H9 (cell line): ENCODE measurements around the gene FLT3LG. TPM values are rescaled to one million over a fixed set of nuclear protein-coding genes. Genes with fewer than 3 reads are reported as not detected.

Experiments used
- DNase-seq: peaks from one replicate; pipeline ENCODE4 v3.0.0-alpha.2; 2017
- H2AFZ ChIP-seq: one replicate; pipeline ENCODE4 v1.6.1; 2013; ENCODE audit warnings: mild to moderate bottlenecking, low read length, control low read depth, moderate library complexity
- H2AK5ac ChIP-seq: 2 replicates; pipeline ENCODE4 v1.6.1; 2013; ENCODE audit warnings: low read length, control low read depth, mixed read lengths; ENCODE audit not compliant: insufficient read length
- H2BK120ac ChIP-seq: one replicate; pipeline ENCODE4 v1.6.1; 2013; ENCODE audit warnings: low read depth, mild to moderate bottlenecking, low read length, control low read depth, inconsistent platforms; ENCODE audit not compliant: poor library complexity, severe bottlenecking
- H2BK12ac ChIP-seq: 2 replicates; pipeline ENCODE4 v1.6.1; 2013; ENCODE audit warnings: low read length, control low read depth, mixed read lengths, low read depth; ENCODE audit not compliant: insufficient read length
- H2BK15ac ChIP-seq: 2 replicates; pipeline ENCODE4 v1.6.1; 2013; ENCODE audit warnings: low read depth, low read length, control low read depth
- H2BK20ac ChIP-seq: one replicate; pipeline ENCODE4 v1.6.1; 2013; ENCODE audit warnings: low read depth, mild to moderate bottlenecking, low read length, control low read depth, inconsistent platforms; ENCODE audit not compliant: poor library complexity, severe bottlenecking
- H2BK5ac ChIP-seq: 2 replicates; pipeline ENCODE4 v1.6.1; 2013; ENCODE audit warnings: low read length, control low read depth, mixed read lengths; ENCODE audit not compliant: insufficient read length
- H3K14ac ChIP-seq: 2 replicates; pipeline ENCODE4 v1.6.1; 2013; ENCODE audit warnings: low read length, control low read depth; ENCODE audit not compliant: insufficient read depth
- H3K18ac ChIP-seq: 2 replicates; pipeline ENCODE4 v1.6.1; 2013; ENCODE audit warnings: low read depth, mild to moderate bottlenecking, mixed read lengths, low read length, control low read depth; ENCODE audit not compliant: insufficient read length
- H3K23ac ChIP-seq: 2 replicates; pipeline ENCODE4 v1.6.1; 2013; ENCODE audit warnings: low read length, control low read depth, mixed read lengths, low read depth; ENCODE audit not compliant: insufficient read length
- H3K23me2 ChIP-seq: 2 replicates; pipeline ENCODE4 v1.6.1; 2013; ENCODE audit warnings: low read depth, mild to moderate bottlenecking, mixed read lengths, low read length, control low read depth; ENCODE audit not compliant: insufficient read length, poor library complexity, severe bottlenecking
- H3K27ac ChIP-seq: 2 replicates; pipeline ENCODE4 v1.5.1; 2013; ENCODE audit warnings: low read length, control low read depth, mixed read lengths, low read depth; ENCODE audit not compliant: insufficient read length
- H3K27me3 ChIP-seq: 2 replicates; pipeline ENCODE4 v1.6.1; 2013; ENCODE audit warnings: low read length, control low read depth, inconsistent platforms; ENCODE audit not compliant: insufficient read depth
- H3K4ac ChIP-seq: 2 replicates; pipeline ENCODE4 v1.6.1; 2013; ENCODE audit warnings: low read depth, mild to moderate bottlenecking, control low read depth, inconsistent platforms, low read length, moderate library complexity
- H3K4me1 ChIP-seq: 2 replicates; pipeline ENCODE4 v1.6.1; 2013; ENCODE audit warnings: low read length, control low read depth, inconsistent platforms; ENCODE audit not compliant: insufficient read depth
- H3K4me2 ChIP-seq: 2 replicates; pipeline ENCODE4 v1.6.1; 2013; ENCODE audit warnings: low read length, control low read depth, mixed read lengths; ENCODE audit not compliant: insufficient read length, insufficient read depth
- H3K56ac ChIP-seq: 2 replicates; pipeline ENCODE4 v1.6.1; 2013; ENCODE audit warnings: low read depth, mild to moderate bottlenecking, mixed read lengths, low read length, control low read depth; ENCODE audit not compliant: insufficient read length
- H3K79me1 ChIP-seq: 2 replicates; pipeline ENCODE4 v1.6.1; 2013; ENCODE audit warnings: low read depth, mild to moderate bottlenecking, moderate library complexity, low read length, control low read depth, inconsistent platforms; ENCODE audit not compliant: insufficient read depth, poor library complexity, severe bottlenecking
- H3K79me2 ChIP-seq: 2 replicates; pipeline ENCODE4 v1.6.1; 2013; ENCODE audit warnings: low read length, control low read depth, inconsistent platforms; ENCODE audit not compliant: insufficient read depth
- H3K9ac ChIP-seq: 2 replicates; pipeline ENCODE4 v1.6.1; 2013; ENCODE audit warnings: low read length, control low read depth, mixed read lengths; ENCODE audit not compliant: insufficient read length; ENCODE audit errors: extremely low read depth
- H3K9me3 ChIP-seq: one replicate; pipeline ENCODE4 v1.6.1; 2013; ENCODE audit warnings: low read depth, low read length, inconsistent platforms; ENCODE audit not compliant: control insufficient read depth
- H3T11ph ChIP-seq: one replicate; pipeline ENCODE4 v1.6.1; 2013; ENCODE audit warnings: mild to moderate bottlenecking, low read length, control low read depth, inconsistent platforms
- H4K20me1 ChIP-seq: one replicate; pipeline ENCODE4 v1.6.1; 2013; ENCODE audit not compliant: control insufficient read depth, insufficient read length, insufficient read depth
- H4K5ac ChIP-seq: 2 replicates; pipeline ENCODE4 v1.6.1; 2013; ENCODE audit warnings: low read depth, mild to moderate bottlenecking, mixed read lengths, low read length, control low read depth; ENCODE audit not compliant: insufficient read length
- H4K8ac ChIP-seq: replicated peaks from 2 replicates; pipeline ENCODE4 v1.6.1; 2013; ENCODE audit warnings: low read length, control low read depth, mixed read lengths, low read depth; ENCODE audit not compliant: insufficient read length
- H4K91ac ChIP-seq: 2 replicates; pipeline ENCODE4 v1.6.1; 2013; ENCODE audit warnings: low read depth, mild to moderate bottlenecking, moderate library complexity, mixed read lengths, low read length, control low read depth; ENCODE audit not compliant: insufficient read length
- H3K27ac Mint-ChIP-seq, 3 experiments: 2 replicates in 2 of 3; 3 replicates in 1 of 3; pipeline ENCODE4 v1.8.0; 2020 to 2021; ENCODE audit warnings: mixed read lengths in 3 of 3, mild to moderate bottlenecking in 1 of 3, moderate library complexity in 1 of 3
- H3K27me3 Mint-ChIP-seq: 2 replicates; pipeline ENCODE4 v1.8.0; 2021; ENCODE audit warnings: low read depth, mild to moderate bottlenecking, moderate library complexity, mixed read lengths
- H3K36me3 Mint-ChIP-seq, 3 experiments: 2 replicates in 2 of 3; 3 replicates in 1 of 3; pipeline ENCODE4 v1.8.0; 2020 to 2021; ENCODE audit warnings: low read depth in 3 of 3, mixed read lengths in 3 of 3; ENCODE audit not compliant: insufficient read depth in 1 of 3
- H3K4me1 Mint-ChIP-seq, 2 experiments: 2 replicates each; pipeline ENCODE4 v1.8.0; 2020; ENCODE audit warnings: mixed read lengths in 2 of 2
- H3K4me3 Mint-ChIP-seq, 2 experiments: 2 replicates in 1 of 2; 3 replicates in 1 of 2; pipeline ENCODE4 v1.8.0; 2020 to 2021; ENCODE audit warnings: mild to moderate bottlenecking in 2 of 2, mixed read lengths in 2 of 2, moderate library complexity in 1 of 2
- H3K9me3 Mint-ChIP-seq, 2 experiments: 2 replicates in 1 of 2; 3 replicates in 1 of 2; pipeline ENCODE4 v1.8.0; 2020; ENCODE audit warnings: mild to moderate bottlenecking in 2 of 2, mixed read lengths in 2 of 2, moderate library complexity in 1 of 2
- WGBS: extraction: QIAGEN DNeasy Blood & Tissue Kit; methylation state at CpG from one replicate; pipeline ENCODE4 v1.1.7; 2013; ENCODE audit warnings: missing lambda C conversion rate, low lambda C conversion rate, mixed read lengths; ENCODE audit not compliant: insufficient read length; ENCODE audit errors: extremely low coverage; 5-methylcytosine and 5-hydroxymethylcytosine counted together
- total RNA-seq: library from RNA; stranded (reverse); gene quantifications from 2 replicates; pipeline ENCODE4 v1.2.1, GENCODE V29; 2021
- TF ChIP-seq, protein P1 (sequence below): fragments of 200-600 bp; sonication (generic); conservative IDR thresholded peaks from 3 replicates; pipeline ENCODE4 v1.8.0; 2021; ENCODE audit warnings: antibody characterized with exemption, mild to moderate bottlenecking

FLT3LG gene
- total RNA-seq, 1 experiment from 2014 or later: 2.1 TPM

DNA sequence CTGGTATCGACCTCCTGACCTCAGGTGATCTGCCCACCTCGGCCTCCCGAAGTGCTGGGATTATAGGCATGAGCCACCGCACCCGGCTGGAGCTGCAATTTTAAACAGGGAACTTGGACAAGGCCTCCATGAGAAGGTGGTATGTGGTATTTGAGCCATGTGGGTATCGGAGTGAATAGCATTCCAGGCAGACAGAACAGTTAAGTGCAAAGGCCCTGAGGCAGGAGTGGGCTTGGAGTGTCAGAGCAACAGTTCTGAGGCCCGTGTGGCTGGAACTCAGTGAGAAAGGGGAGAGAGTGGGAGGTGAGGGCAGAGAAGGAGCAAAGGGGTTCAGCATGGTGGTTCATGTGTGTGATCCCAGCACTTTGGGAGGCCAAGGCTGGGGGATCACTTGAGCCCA is 56.7 kb downstream of the FLT3LG start:
- no peak overlapping the region for H3K56ac ChIP-seq
- H3T11ph ChIP-seq: no peak overlapping the region
- no peaks in the 10 kb centered on the region for H3K4me1 ChIP-seq
- no peak overlapping the region for H2AFZ ChIP-seq
- peaks cover 13 to 32% of the 10 kb centered on the region in 2 experiments for H3K4me1 Mint-ChIP-seq
- H3K14ac ChIP-seq: no peak overlapping the region
- H3K27ac Mint-ChIP-seq: peak overlapping the region in 1 of 3 experiments; percentile 81; a peak in 1 of 7 replicates
- no peak for DNase-seq
- H3K9me3 Mint-ChIP-seq: no peaks in the 10 kb centered on the region; a peak in 1 of 5 replicates
- no peak overlapping the region for H2BK120ac ChIP-seq
- H3K23me2 ChIP-seq: peaks cover 9% of the 10 kb centered on the region
- no peak overlapping the region for H2AK5ac ChIP-seq
- H3K23ac ChIP-seq: no peak overlapping the region
- H3K4ac ChIP-seq: no peak overlapping the region
- no peak overlapping the region for H3K4me2 ChIP-seq
- H3K9ac ChIP-seq: no peak overlapping the region
- no peaks in the 10 kb centered on the region for H3K79me1 ChIP-seq
- H4K5ac ChIP-seq: no peak overlapping the region
- peak overlapping the region in 1 of 2 experiments; percentile 59; a peak in 2 of 5 replicates for H3K4me3 Mint-ChIP-seq
- H2BK12ac ChIP-seq: no peak overlapping the region
- H3K18ac ChIP-seq: no peak overlapping the region
- H3K27me3 Mint-ChIP-seq: peaks cover 15% of the 10 kb centered on the region
- no peak overlapping the region for H4K8ac ChIP-seq
- TF ChIP-seq, protein P1, sequence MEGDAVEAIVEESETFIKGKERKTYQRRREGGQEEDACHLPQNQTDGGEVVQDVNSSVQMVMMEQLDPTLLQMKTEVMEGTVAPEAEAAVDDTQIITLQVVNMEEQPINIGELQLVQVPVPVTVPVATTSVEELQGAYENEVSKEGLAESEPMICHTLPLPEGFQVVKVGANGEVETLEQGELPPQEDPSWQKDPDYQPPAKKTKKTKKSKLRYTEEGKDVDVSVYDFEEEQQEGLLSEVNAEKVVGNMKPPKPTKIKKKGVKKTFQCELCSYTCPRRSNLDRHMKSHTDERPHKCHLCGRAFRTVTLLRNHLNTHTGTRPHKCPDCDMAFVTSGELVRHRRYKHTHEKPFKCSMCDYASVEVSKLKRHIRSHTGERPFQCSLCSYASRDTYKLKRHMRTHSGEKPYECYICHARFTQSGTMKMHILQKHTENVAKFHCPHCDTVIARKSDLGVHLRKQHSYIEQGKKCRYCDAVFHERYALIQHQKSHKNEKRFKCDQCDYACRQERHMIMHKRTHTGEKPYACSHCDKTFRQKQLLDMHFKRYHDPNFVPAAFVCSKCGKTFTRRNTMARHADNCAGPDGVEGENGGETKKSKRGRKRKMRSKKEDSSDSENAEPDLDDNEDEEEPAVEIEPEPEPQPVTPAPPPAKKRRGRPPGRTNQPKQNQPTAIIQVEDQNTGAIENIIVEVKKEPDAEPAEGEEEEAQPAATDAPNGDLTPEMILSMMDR: no peak
- H4K20me1 ChIP-seq: no peaks in the 10 kb centered on the region
- H2BK5ac ChIP-seq: no peak overlapping the region
- no peak overlapping the region for H2BK15ac ChIP-seq
- no peak overlapping the region for H4K91ac ChIP-seq
- no CpG with 5 or more reads among the region's 7 CpGs for WGBS
- H3K27me3 ChIP-seq: no peaks in the 10 kb centered on the region
- H3K27ac ChIP-seq: no peak overlapping the region
- H3K36me3 Mint-ChIP-seq: peaks cover 0 to 26% (median 13%) of the 10 kb centered on the region in 3 experiments; a peak in 6 of 7 replicates
- no peak overlapping the region for H2BK20ac ChIP-seq
- no peaks in the 10 kb centered on the region for H3K9me3 ChIP-seq
- H3K79me2 ChIP-seq: no peaks in the 10 kb centered on the region
